HG02885 (cell line): ENCODE results near the gene C3.
A peak's percentile ranks its signal among the peaks of the same experiment; 100 is the strongest.
"Not testable (repeated sequence)": the region's sequence is repeated elsewhere in the genome, so short reads cannot be mapped to it uniquely, and the experiment has no call there.

Experiments
- ATAC-seq: cut with Tn5 transposase; IDR thresholded peaks from one replicate; pipeline ENCODE4 v1.9.1; 2021; ENCODE audit warnings: mild to moderate bottlenecking; ENCODE audit not compliant: unreplicated experiment, poor library complexity

The C3 gene

DNA sequence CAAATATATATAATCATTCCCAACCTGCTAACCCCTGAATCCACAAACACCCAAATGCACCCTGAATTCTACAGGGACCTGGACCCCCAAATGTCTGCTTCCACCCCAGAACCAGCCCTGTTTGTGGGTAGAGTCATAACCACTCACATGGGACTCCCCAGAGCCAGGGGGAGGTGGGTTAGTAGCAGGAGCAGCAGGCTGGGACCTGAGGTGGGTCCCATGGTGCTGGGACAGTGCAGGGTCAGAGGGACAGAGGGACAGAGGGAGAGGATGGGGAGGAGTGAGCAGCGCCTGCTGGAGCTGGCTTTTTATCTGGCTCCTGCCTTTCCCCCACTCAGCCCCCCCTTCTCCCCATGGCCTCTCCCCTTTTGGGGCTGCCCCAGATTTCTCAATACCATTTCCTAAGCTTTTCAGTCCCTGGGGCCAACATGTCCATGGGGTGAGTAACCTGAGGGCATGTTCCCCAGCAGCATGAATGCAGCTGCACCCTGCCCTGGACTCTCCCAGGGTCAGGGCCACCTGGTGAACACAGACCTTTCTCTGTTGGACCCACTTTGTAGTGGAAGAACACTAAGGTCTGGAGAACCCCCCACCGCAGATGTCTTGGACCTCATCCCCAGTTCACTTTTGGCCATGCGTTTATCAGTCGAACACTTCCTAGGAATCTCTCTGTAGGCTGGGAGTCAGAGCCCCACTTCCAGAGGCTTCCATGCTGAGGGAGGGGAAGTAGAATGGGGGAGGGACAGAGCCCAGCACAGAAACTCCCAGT, at the start of gene C3:
Gene C3 (minus strand): TSS at position 282 of the 769 bp plus-strand sequence. CDS start 61 bp downstream, at position 221.
- no peak for ATAC-seq

DNA sequence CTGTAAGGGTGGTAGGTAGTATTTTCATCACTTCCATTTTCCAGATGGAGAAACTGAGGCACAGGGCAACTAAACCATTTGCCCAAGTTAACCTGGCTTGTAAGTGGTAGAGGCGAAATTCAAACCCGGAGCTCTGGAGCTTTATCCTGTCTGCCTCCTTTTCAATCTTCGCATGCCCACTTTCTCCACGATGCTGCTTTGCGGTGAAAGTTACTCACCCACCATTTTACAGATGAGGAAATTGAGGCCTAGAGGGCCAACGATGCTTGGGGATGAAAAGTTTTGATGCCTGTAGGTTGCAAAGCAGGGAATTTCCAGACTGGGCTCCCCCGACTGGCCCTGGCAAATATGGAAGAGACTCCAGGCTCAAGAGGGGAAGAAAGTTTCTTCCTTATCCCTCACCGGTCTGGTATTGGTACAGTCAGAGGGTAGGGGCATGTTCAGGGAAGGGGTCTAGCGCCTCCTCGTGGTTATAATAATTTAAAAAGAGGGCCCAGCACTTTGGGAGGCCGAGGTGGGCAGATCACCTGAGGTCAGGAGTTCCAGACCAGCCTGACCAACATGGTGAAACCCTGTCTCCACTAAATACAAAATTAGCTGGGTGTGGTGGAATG, 48.7 kb upstream of the C3 start:
- ATAC-seq: no peak

DNA sequence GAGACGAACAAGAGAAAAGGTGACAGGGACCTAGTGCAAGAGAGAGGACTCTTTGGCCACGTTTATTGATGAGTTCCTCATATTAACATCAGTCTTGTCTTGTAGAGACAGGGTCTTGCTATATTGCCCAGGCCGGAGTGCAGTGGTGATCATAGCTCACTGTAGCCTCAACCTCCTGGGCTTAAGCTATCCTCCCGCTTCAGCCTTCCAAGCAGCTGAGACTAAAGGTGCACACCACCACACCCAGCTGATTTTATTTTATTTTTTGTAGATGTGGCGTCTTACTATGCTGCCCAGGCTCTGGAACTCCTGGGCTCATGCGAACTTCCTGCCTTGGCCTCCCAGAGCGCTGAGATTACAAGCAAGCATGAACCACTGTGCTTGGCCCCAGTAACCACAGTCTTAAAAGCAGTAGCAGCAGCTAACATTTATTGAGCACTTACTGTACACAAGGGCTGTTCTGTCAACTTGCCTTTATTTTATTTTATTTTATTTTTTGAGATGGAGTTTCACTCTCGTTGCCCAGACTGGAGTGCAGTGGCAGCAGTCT, 47.9 kb upstream of the C3 start:
- ATAC-seq: no peak

DNA sequence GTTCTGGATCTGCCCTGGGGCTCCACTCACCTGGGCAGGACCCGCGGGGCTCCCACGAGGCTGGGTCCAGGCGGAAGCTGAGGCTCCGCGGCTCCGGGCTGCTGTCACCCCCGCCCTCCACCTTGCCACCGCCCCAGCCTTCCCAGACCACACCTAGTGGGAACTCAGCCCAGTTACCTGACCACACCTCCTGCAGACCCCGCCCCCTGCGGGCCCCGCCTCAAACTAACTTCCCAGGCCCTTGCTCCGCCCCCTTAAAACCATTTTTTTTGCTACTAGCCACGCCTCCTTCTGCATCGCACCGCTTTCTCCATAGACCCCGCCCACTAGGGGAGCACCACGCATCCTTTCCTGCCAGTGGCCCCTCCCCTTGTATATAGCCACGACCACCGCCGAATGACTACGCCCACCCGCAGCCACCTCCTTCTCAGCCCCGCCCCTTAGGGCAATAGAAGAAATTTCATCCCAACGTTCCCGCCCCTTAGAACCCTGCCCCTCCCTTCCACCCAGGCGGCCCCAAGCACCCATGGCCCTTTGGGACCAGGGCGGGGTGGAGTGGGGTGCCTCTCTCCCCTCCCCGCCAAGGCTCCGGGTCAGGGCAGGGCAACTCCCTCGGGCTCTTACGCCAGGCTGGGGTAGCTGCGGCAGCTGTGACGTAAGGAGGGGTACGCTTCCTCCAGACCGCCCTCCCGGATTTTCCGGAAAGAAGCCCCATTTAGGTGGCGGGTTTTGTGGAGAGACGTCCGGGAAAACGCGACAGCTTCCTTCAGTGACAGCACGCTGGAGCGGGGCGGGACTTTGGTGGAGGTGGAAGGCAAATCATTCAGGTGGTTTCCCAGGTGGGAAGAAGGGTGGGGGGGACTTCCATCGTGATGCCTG, 47.1 kb upstream of the C3 start, which contains the start of gene SH2D3A:
Gene SH2D3A (minus strand): TSS at position 79 of the 879 bp plus-strand sequence. CDS start 3,687 bp downstream, outside the sequence.
- ATAC-seq: peak; percentile 80

DNA sequence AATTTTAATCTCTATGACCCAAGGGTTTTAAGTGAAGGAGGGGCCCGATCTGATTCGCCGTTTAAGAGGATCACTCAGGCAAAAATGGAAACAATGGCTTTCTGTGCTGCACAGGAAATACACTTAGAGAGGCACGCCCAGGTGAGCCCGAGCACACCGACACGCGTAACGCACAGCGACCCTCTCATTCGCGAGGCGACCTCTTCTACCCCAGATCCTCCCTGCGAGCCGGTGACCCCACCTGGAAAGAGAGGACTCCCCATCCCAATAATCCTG, 46.6 kb upstream of the C3 start:
- peak; percentile 26 for ATAC-seq

DNA sequence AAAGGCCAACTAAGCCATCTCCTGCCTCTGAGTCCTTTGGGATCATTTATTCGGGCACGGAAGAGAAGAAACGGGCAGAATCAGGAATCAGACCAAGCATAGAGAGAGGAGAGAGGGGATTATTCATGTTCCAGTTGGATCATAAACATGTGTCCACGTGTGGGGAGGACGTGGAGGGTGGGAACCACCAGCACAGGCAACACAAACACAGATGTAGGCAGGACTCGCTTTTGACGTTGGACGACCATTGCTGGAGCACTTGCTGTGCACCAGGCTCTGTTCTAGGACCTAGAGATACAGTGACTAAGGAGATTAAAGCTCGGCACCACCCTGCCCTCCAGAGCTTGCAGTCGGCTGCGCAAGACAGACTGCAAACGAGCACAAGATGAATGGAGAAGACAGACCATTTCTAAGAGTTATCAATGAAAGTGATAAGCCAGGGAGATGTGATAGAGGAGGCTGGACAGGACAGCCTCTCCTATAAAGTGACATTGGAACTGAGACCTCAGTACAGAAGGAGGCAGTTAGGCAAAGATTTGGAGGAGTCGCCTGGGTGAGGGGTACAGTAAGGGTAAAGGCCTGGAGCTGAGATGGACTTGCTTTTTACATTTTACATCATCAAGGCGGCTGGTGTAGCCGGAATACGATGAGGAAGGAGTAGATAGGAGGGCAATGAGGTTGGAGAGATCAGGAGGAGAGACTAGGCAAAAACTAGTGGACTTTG, 46.1 kb upstream of the C3 start:
- no peak for ATAC-seq

DNA sequence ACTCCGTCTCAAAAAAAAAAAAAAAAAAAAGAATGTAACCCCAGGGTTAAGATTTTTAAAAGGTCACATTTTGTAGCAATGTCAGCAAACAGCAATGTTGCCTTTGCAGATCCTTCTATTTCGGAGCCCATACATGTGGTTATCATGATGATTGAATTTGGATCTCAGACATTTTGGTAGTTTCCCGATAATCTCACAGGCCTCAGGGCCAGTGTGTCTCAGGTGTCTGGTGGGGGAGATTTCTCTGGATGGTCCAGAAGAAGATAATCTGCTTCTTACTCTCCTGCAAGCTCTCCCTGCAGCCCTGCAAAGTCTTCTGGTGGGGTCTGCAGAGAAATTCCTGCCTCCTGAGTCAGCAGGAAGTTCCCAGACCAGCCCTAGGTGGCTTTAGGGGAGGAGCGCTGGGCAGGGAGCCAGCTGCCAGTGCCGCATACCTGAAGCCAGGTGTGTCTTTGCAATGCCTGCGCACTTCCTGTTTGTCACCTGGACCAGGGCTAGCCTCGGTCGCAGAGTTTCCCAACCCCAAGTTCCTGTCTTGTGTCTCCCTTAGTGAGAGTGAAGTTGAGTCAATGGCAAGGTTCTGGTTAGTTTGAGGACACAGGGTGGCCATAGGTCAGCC, 45.4 kb upstream of the C3 start:
- no peak for ATAC-seq

DNA sequence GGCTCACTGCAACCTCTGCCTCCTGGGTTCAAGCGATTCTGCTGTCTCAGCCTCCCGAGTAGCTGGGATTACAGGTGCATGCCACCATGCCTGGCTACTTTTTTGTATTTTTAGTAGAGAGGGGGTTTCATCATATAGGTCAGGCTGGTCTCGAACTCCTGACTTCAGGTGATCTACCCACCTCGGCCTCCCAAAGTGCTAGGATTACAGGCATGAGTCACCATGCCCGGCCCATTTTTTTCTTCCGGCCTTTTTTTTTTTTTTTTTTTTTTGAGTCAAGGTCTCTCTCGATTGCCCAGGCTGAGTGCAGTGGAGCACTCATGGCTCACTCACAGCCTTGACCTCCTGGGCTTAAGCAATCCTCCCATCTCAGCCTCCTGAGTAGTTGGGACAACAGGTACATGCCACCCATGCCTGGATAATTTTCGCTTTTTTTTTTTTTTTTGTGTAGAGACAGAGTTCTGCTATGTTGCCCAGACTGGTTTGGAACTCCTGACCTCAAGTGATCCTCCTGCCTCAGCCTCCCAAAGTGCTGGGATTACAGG, 41.9 kb upstream of the C3 start:
- ATAC-seq: not testable (repeated sequence)

DNA sequence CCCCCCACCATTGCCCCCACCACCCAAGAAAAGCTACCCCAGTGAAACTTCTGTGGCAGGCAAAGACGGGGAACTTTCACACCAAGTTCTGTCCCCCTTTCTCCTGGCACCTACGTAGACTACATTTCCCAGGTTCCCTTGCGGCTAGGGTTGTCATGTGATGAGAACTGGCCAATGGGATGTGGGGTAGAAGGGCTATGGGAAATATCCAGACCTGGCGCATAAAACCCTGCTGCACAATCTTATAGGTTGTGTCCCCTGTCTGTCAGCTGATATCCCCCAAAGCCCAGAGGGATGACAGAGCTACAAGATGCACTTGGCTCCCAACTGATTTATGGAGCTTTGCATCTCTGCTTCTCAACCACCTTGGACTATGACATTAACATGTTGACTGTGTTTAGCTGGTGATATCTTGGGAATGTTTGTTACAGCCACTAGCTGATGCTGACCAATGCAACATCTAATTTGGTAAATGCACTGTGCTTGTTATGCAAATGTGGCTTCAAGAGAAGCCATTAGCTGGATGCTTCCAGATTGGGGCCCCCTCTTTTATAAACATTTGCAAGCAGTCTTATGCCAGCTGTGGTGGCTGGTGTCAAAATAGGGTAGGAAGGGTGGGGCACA, 40.7 kb upstream of the C3 start:
- ATAC-seq: no peak

DNA sequence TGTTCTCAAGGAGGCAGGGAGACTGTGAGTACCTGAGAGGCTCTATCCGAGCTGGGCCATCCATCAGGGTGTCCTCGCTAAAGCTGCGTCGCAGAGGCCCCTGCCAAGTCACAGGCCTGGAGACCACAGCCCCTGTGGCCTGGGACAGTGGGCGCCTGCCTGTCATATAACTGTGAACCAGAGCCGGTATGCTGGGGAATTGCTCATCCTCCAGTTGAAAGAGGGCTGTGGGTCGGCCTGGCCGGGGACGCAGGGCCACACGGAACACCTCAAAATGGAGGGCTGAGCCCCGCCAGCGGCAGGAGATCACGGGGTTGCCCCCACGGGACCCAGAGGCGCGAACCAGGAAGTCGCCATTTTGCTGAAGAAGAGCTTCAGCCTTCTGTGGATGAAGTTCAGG, 40.2 kb upstream of the C3 start:
- ATAC-seq: no peak

DNA sequence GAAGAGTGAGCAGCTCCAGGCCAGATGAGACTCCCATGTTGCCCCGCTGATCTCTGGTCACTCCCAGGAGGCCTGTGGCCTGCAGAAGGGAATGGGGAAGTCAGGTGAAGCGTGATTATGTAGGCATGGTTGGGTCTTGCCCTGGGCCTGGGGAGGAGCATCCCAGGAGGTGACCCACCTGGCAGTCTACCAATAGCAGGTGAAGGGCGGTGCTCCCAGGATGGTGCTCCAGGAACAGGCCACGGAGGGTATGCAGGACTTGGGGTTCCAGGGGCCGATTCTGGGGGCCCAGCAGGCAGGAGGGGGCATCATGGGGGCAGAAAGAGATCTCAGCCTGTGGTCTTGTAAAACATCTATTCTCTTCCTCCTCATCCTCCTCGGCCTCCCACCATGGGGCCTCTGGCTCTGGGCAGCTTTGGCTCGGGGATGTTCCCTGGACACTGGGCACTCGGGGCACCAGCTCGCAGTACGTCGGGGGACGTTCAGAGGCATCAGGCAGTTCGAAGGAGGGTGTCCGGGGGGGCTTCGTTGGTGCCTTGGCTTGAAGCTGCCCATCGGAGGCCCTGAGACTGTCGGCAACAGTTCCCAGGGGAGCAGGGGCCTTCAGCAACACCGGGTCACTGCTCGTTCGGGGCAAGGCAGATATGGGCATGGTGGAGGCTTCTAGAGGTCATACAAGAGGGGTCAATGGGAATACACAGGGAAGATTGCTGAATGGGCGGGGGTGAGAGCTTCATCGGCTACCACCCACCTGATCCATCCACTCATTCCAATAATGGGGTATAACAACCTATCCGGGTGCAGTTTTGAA, 34.4 kb upstream of the C3 start:
- ATAC-seq: no peak

DNA sequence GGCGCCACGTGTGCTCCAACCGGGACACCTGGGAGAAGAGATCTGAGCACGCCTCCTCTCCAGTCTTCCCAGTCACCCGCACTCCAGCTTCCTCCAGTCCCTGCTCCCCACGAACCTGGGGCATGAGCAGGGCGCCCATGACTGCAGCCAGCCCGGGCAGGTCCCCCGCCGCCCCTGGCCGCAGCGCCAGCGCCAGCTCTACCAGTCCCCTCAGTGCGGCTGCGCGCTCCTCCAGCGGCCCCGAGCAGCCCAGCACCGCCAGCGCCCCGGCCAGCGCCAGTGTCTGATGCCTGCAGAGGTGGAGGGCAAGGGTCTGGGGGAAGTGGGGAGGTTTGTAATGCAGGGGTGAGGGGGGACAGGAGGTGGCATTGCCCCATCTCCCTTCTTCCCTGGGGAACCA, 33.7 kb upstream of the C3 start:
- no peak for ATAC-seq

DNA sequence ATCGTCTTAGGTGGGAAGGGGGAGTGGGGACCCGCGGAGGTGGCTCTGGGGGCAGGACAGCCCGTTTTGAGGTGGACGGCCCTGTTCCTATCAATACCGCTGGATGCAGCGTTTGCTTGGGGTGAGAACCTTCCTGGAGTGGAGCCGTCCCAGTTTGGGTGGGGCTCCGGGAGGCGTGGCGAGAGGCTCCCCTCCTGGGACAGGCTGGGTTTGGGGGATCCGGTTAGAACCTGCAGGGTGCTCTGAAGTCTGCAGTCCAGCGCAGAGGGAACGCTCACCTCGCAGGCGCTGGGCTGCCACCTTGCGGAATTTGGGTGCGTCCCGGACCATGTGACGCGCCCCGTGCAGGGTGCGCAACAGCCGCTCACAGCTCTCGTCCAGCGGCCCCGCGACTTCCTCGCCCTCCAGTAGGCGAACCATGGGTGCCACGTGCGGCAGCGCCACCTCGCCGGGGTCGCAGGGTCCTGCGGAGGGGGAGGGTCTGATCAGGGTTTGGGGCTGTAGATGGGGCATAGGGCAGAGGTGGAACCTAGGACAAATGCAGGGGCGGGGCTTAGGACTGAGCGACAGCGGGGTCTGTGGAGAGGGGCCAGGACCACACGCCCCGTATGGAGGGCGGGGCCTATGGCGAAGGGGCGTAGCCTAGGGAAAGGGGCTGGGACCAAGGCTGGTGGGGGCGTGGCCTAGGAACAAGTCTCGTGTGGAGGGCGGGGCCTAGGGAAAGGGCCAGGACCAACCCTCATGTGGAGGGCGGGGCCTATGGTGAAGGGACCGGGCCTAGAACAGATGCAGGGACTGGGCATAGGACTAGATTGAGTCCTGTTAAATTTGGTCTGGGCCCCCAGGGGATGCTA, 33.0 kb upstream of the C3 start:
- ATAC-seq: peak; percentile 76

DNA sequence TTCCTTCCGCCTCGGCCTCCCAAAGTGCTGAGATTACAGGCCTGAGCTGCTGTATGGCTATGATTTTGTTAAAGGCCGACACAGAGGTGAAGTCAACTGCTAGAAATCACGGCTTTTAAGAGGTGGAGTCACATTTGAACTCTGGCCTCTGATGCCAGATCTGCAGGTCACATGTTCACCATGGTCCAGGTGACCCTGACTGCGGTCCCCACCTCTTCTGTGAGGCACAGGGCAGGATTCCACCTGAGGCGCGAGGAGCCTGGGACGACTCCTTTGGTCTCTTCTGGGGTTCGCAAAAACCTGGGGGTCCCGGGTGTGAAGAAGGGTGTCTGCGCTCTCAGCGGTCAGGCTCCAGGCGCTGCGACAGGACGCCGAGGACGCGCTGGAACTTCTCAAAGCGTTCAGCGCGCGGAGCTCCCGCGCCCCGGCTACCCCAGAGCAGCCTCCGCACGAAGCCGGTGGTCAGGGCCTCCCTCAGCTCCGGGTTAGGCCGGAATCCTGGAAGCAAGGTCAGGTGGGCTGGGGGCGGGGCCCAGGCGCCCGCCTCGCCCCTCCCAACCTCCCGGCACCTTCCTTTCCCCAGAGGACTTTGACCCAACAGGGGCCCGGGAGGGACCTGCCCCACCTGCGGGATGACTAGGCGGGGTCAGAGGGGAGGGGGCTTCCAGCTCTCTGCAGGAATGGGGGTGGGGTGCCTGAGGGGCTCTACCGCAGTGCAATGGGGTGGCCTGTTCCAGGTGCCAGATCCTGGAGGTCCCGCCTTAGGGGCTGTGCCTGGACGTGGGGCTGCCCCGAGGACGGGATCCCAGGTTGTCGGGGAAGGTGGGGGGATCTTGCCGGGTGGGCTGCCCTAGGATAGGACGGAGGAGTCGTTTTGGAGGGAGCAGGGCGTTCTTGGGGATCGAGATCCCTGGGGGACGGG, 32.1 kb upstream of the C3 start:
- no peak for ATAC-seq

DNA sequence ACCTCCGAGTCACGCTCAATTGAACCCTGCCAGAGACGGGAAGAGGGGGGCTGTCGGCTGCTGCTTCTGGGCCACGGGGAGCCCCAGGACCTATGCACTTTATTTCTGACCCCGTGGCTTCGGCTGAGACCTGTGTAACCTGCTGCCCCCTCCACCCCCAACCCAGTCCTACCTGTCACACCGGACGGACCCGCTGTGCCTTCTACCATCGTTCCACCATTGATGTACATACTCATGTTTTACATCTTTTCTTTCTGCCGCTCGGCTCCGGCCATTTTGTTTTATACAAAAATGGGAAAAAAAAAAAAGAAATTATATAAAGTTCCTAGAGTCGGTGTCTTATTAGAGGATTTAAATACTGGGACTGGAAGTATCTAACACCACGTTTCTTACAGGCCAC, 30.7 kb upstream of the C3 start:
- no peak for ATAC-seq

DNA sequence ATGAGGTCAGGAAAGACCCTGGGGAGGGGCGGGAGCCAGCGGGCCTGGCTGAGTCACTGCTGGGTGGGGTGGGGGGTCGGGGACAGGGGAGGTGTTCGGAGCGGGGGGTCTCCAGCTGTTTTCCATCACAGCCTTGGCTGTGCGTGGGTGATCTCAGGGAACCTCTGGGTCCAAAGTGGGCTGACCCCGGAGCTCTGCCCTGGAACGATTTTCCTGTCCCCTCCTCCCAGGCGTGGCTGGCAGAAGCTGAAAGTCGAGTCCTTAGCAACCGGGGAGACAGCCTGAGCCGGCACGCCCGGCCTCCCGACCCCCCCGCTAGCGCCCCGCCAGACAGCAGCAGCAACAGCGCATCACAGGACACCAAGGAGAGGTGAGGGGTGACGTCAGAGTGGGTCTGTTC, 29.6 kb upstream of the C3 start:
- ATAC-seq: no peak
